ENCODE data around the gene FBXO41.

DNA sequence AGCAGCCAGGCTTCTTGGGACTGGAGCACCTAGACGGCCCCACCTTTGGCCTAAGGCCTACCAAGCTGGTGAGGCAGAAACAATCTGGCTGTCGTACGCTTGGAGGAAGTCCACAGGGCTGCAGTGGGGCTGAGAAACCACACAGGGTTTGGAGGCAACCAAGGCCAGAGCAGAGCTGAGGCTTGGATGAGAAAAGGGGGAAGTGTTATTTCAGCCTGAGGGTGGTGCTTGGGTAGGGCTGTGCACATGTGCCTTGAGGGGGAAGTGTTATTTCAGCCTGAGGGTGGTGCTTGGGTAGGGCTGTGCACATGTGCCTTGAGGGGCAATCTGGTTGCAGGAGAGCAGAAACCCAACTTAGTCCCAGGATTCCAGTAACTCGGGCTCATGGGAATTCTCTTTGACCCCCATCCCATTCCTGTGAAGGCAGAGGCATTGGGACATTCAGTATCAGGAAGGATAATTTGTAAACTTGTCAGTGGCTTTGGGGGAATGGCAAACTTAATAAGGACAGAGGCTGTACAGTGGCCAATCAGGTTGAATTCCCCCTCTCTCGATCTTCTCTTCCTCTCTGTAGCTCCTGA lies 971 bp upstream of the FBXO41 start:
- TF ChIP-seq, protein P1, sequence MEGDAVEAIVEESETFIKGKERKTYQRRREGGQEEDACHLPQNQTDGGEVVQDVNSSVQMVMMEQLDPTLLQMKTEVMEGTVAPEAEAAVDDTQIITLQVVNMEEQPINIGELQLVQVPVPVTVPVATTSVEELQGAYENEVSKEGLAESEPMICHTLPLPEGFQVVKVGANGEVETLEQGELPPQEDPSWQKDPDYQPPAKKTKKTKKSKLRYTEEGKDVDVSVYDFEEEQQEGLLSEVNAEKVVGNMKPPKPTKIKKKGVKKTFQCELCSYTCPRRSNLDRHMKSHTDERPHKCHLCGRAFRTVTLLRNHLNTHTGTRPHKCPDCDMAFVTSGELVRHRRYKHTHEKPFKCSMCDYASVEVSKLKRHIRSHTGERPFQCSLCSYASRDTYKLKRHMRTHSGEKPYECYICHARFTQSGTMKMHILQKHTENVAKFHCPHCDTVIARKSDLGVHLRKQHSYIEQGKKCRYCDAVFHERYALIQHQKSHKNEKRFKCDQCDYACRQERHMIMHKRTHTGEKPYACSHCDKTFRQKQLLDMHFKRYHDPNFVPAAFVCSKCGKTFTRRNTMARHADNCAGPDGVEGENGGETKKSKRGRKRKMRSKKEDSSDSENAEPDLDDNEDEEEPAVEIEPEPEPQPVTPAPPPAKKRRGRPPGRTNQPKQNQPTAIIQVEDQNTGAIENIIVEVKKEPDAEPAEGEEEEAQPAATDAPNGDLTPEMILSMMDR (IDR thresholded peaks at IDR 0.05) = no peak
- no peak for TF ChIP-seq POLR2A (IDR thresholded peaks at IDR 0.05)
